Spleen (tissue), 11 donors: ENCODE measurements around the gene LDB2. TPM values are rescaled to one million over a fixed set of nuclear protein-coding genes. Genes with fewer than 3 reads are reported as not detected.
A peak's percentile ranks its signal among the peaks of the same experiment; 100 is the strongest.

Experiments used
- DNase-seq: peaks from one replicate; pipeline ENCODE4 v3.0.0-alpha.2; 2020
- H3K27ac ChIP-seq, 8 donors: fragments of 200-600 bp; sonication (generic) in 7 of 8; 1 replicate in 4 of 8; 2 replicates in 4 of 8; pipeline versions ENCODE4 v1.5.0 to v1.8.0; 2016 to 2021; ENCODE audit warnings: inconsistent platforms in 4 of 8, mild to moderate bottlenecking in 4 of 8, moderate library complexity in 1 of 8
- H3K27me3 ChIP-seq, 7 donors: fragments of 200-600 bp; sonication (generic) in 6 of 7; replicated peaks in 1 of 7; 1 replicate in 4 of 7; 2 replicates in 3 of 7; pipeline versions ENCODE4 v1.5.0 to v1.8.0; 2016 to 2021; ENCODE audit warnings: inconsistent platforms in 3 of 7, mild to moderate bottlenecking in 1 of 7
- H3K36me3 ChIP-seq, 6 donors: fragments of 200-600 bp; sonication (generic) in 5 of 6; 1 replicate in 4 of 6; 2 replicates in 2 of 6; pipeline versions ENCODE4 v1.5.0 to v1.8.0; 2016 to 2021; ENCODE audit warnings: inconsistent platforms in 2 of 6
- H3K4me1 ChIP-seq, 6 donors: fragments of 200-600 bp; sonication (generic) in 5 of 6; 1 replicate in 3 of 6; 2 replicates in 3 of 6; pipeline versions ENCODE4 v1.5.0 to v1.8.0; 2016 to 2021; ENCODE audit warnings: inconsistent platforms in 3 of 6
- H3K4me3 ChIP-seq, 8 donors: fragments of 200-600 bp; sonication (generic) in 7 of 8; 1 replicate in 4 of 8; 2 replicates in 4 of 8; pipeline versions ENCODE4 v1.5.0 to v1.8.0; 2016 to 2021; ENCODE audit warnings: inconsistent platforms in 4 of 8, mild to moderate bottlenecking in 4 of 8, moderate library complexity in 2 of 8
- H3K9me3 ChIP-seq, 8 donors: fragments of 200-600 bp; sonication (generic) in 7 of 8; 1 replicate in 4 of 8; 2 replicates in 4 of 8; pipeline versions ENCODE4 v1.5.0 to v1.8.0; 2016 to 2021; ENCODE audit warnings: inconsistent platforms in 4 of 8
- POLR2A ChIP-seq, 3 donors: fragments of 450-650 bp; IDR thresholded peaks; one replicate each; pipeline ENCODE4 v1.5.1; 2017; ENCODE audit warnings: antibody characterized with exemption in 3 of 3, mild to moderate bottlenecking in 1 of 3
- POLR2AphosphoS5 ChIP-seq, 3 donors: sonication (generic); formaldehyde crosslinking; IDR thresholded peaks; one replicate each; pipeline ENCODE4 v1.5.1; 2017; ENCODE audit warnings: antibody characterized with exemption in 3 of 3
- WGBS, 5 donors: extraction: QIAGEN DNeasy Blood & Tissue Kit in 3 of 5; methylation state at CpG; one replicate each; pipeline versions ENCODE4 v1.1.5 to v1.1.7; 2013 to 2018; 5-methylcytosine and 5-hydroxymethylcytosine counted together
- intact Hi-C: fragments of 100-400 bp; cut with DNase I; formaldehyde crosslinking; loops from one replicate; pipeline ENCODE4 v1.15.0; 2023; ENCODE audit warnings: low total_unique reads
- polyA plus RNA-seq, 3 donors: library from polyadenylated mRNA; stranded (reverse); fragments of 200-250 nt; gene quantifications; one replicate each; pipeline ENCODE4 v1.2.1, GENCODE V29; 2013
- total RNA-seq, 7 donors: library from RNA; depleted of rRNA in 3 of 7; stranded (reverse); fragments of >200 nt in 3 of 7; fragmentation: NEBNext Ultra II Directional in 4 of 7; extraction: Animal tissue kit (Norgen Biotek cat#: 25700) in 4 of 7; gene quantifications; one replicate each; pipeline versions ENCODE4 v1.1.0 to v1.2.1, GENCODE V29; 2016 to 2021
- TF ChIP-seq, protein P1 (sequence below), 11 experiments: fragments of 200-600 bp in 7 of 11; fragments of 450-650 bp in 4 of 11; sonication (generic) in 4 of 11; IDR thresholded peaks in 8 of 11; conservative IDR thresholded peaks in 3 of 11; 1 replicate in 7 of 11; 2 replicates in 4 of 11; pipeline versions ENCODE4 v1.4.0 to v1.8.0; 2016 to 2021; ENCODE audit warnings: antibody characterized with exemption in 11 of 11, inconsistent platforms in 4 of 11, mild to moderate bottlenecking in 1 of 11
- donor health status: healthy with polysubstance abuse.
- donor health status: DM: no; HTN: no; CAD: no; lungs with moderate emphysema.
- donor health status: DM: no; HTN: no; CAD: no.
- donor health status: Bipolar disorder and iron deficiency.
- donor health status: healthy.
- donor health status: DM: no; HTN: no; CAD: no.
- donor health status: DM: yes; HTN: yes; CAD: no.

Gene LDB2
- total and polyA plus RNA-seq, 10 donors = 24.1 to 257 (median 142) TPM

DNA sequence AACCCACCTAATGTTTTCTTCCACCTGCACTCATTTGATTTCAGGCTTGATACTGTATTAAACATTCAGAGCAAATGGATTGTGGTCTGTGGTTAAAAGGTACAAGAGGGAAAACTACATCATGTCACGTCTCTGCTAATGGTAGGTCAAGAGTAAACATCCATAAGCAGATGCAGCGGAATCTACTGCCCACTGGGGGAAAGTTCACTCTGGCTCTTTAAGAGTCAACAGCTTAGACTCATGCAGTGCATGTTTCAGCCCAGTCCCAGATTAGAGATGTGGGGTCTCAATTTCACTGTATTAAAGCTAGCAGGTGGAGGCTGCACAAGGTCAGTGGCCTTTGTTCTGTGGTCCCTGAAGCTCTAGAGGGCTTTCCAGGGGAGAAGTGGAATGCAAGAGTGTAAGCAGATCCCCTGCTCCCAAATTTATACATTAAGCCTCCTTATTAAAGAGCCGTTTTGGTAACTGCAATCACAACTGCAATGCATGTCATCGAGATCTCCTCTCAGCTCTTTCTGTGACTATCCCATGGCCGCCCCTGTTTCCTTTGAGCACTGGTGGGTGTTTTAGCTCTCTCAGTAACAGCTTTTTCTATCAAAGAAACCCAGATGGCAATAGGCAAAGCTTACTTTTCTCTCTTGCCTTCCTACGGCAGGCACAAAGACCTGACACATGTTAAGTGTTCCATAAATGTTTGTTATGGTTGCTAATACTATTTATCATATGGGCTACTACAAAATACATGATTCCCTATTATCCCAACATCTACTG lies 53.4 kb downstream of the LDB2 start:
- H3K36me3 ChIP-seq = no peaks in the 10 kb centered on the region
- no peak for DNase-seq
- H3K27me3 ChIP-seq = no peaks in the 10 kb centered on the region
- H3K9me3 ChIP-seq = no peaks in the 10 kb centered on the region
- no peak for TF ChIP-seq POLR2AphosphoS5 (IDR thresholded peaks at IDR 0.05)
- TF ChIP-seq, protein P1, sequence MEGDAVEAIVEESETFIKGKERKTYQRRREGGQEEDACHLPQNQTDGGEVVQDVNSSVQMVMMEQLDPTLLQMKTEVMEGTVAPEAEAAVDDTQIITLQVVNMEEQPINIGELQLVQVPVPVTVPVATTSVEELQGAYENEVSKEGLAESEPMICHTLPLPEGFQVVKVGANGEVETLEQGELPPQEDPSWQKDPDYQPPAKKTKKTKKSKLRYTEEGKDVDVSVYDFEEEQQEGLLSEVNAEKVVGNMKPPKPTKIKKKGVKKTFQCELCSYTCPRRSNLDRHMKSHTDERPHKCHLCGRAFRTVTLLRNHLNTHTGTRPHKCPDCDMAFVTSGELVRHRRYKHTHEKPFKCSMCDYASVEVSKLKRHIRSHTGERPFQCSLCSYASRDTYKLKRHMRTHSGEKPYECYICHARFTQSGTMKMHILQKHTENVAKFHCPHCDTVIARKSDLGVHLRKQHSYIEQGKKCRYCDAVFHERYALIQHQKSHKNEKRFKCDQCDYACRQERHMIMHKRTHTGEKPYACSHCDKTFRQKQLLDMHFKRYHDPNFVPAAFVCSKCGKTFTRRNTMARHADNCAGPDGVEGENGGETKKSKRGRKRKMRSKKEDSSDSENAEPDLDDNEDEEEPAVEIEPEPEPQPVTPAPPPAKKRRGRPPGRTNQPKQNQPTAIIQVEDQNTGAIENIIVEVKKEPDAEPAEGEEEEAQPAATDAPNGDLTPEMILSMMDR (IDR thresholded peaks at IDR 0.05 in 8 of 11, conservative IDR thresholded peaks at IDR 0.05 in 3 of 11) = no peak
- H3K27ac ChIP-seq = peak overlapping the region in 4 of 8 donors; percentile 2 to 39 (median 20)
- no peak overlapping the region for H3K4me3 ChIP-seq
- peaks cover 0 to 15% (median 11%) of the 10 kb centered on the region in 6 donors for H3K4me1 ChIP-seq
- 68 to 79% (median 74%) methylated on average over 6 of the region's 6 CpGs for WGBS, 5 donors
- intact Hi-C loops = no loop called here

DNA sequence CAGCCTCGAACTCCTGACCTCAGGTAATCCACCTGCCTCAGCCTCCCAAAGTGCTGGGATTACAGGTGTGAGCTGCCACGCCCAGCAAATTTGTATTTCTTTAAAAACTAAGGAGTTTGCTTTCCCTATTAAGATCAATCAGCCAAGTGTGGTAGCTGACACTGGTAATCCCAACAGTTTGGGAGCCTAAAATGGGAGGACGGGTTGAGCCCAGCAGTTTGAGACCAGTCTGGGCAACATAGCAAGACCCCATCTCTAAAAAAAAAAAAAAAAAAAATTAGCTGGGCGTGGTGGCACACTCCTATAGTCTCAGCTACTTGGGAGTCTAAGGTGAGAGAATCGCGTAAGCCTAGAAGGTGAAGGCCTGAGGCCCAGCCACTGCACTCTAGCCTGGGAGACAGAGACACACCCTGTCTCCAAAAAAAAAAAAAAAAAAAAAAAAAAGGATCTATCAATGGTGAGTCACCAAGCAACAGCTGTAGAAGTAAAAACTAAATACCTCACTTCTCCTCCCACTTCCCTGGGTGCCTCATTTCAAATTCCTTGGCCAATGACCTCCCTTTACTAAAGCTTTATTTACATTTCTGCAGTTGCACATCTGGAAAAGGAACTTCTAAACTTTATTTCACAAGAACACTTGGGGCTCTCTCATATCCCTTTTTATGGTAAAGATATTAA lies 54.5 kb downstream of the LDB2 start:
- intact Hi-C loops = no loop called here
- Histone ChIP-seq H3K27ac (peak overlapping the region in 1 of 8 donors; percentile 2), H3K4me1 (peaks cover 0 to 15% (median 11%) of the 10 kb centered on the region in 6 donors), H3K36me3 (no peaks in the 10 kb centered on the region), H3K27me3 (no peaks in the 10 kb centered on the region), H3K9me3 (no peaks in the 10 kb centered on the region), H3K4me3 (no peak overlapping the region)
- DNase-seq = no peak
- 87 to 95% (median 91%) methylated on average over 6 of the region's 6 CpGs for WGBS, 5 donors
- no peak for TF ChIP-seq POLR2AphosphoS5 (IDR thresholded peaks at IDR 0.05)
- TF ChIP-seq, protein P1 (IDR thresholded peaks at IDR 0.05 in 8 of 11, conservative IDR thresholded peaks at IDR 0.05 in 3 of 11) = no peak

DNA sequence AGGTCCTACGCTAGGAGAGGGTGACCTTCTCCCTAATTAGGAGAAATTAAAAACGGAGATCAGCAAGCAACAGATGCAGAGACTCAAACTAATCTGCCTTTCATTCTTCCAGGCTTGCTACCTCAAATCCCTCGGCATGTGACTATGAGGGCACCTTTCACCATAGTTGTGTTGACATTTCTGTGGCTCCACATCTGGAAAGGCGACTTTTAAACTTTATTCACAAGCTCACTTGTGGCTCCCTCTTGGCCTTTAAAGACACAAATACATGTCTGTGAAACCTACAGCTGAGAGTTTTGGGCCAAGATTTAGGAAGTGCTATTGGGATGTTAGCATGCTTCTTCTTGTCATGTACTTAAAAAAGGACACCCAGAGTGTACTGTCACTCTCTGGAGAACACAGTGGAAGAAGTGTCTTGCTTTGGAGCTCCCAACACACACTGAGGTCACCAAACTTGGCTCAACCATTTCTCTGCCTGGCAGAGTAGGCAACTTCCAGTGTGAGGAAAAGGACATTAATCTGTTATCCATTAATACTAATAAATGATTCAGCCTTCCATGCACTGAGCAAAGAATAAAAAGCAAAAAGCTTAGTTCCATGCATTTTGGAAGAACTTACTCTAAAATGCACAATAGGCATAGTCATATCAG lies 60.1 kb downstream of the LDB2 start:
- H3K36me3 ChIP-seq = no peaks in the 10 kb centered on the region
- H3K27me3 ChIP-seq = no peaks in the 10 kb centered on the region
- H3K4me1 ChIP-seq = no peaks in the 10 kb centered on the region
- 68 to 82% (median 77%) methylated on average over 4 of the region's 4 CpGs for WGBS, 5 donors
- no peak overlapping the region for H3K4me3 ChIP-seq
- intact Hi-C loops = no loop called here
- H3K9me3 ChIP-seq = no peaks in the 10 kb centered on the region
- peak overlapping the region in 2 of 8 donors; percentile 4 to 17 for H3K27ac ChIP-seq
- no peak for DNase-seq
- TF ChIP-seq POLR2A (IDR thresholded peaks at IDR 0.05) (no peak), POLR2AphosphoS5 (IDR thresholded peaks at IDR 0.05) (no peak)
- TF ChIP-seq, protein P1 (IDR thresholded peaks at IDR 0.05 in 8 of 11, conservative IDR thresholded peaks at IDR 0.05 in 3 of 11) = no peak

DNA sequence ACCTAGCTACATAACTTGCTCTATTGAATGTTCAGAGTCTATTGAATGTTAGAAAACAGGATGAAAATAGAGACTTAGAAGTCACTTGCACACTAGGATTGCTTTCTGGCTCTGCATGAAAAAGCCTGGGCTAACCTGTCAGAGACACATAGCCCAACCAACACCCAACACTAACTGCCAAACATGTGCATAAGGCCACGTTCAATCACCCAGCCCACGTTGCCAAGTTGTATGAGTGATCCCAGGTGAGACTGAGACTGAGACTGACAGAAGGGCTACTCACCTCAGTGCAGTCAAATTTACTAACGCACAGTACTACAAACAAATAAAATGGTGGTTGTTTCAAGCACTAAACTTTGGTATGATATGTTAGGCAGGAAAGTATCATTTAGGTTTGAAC lies 61.0 kb downstream of the LDB2 start:
- Histone ChIP-seq H3K27ac (peak overlapping the region in 1 of 8 donors; percentile 17), H3K27me3 (no peaks in the 10 kb centered on the region), H3K9me3 (no peaks in the 10 kb centered on the region), H3K36me3 (no peaks in the 10 kb centered on the region), H3K4me1 (no peaks in the 10 kb centered on the region), H3K4me3 (no peak overlapping the region)
- no peak for TF ChIP-seq POLR2AphosphoS5 (IDR thresholded peaks at IDR 0.05)
- DNase-seq = no peak
- intact Hi-C loops = no loop called here
- WGBS, 5 donors = 76 to 91% (median 88%) methylated on average over 3 of the region's 3 CpGs
